K562 (cell line): ENCODE measurements around the gene PABPC1L. TPM values are rescaled to one million over a fixed set of nuclear protein-coding genes. Genes with fewer than 3 reads are reported as not detected.
A peak's percentile ranks its signal among the peaks of the same experiment; 100 is the strongest.

ENCODE experiments used
- HDAC1 ChIP-seq, 2 experiments: fragments of 450-650 bp; IDR thresholded peaks; 2 replicates each; pipeline ENCODE4 v1.6.1; 2016 to 2017; ENCODE audit warnings: inconsistent platforms in 1 of 2, mild to moderate bottlenecking in 1 of 2, moderate library complexity in 1 of 2
- L3MBTL2 ChIP-seq: fragments of 450-650 bp; IDR thresholded peaks from 2 replicates; pipeline ENCODE4 v1.6.1; 2016; ENCODE audit warnings: mild to moderate bottlenecking, moderate library complexity
- NCOA1 ChIP-seq: fragments of 450-650 bp; IDR thresholded peaks from 2 replicates; pipeline ENCODE4 v1.6.1; 2016; ENCODE audit warnings: low read depth
- NFE2L1 ChIP-seq: fragments of 450-650 bp; IDR thresholded peaks from 2 replicates; pipeline ENCODE4 v1.6.1; 2016; ENCODE audit warnings: missing genetic modification characterization, low read depth, mild to moderate bottlenecking, missing compliant biosample characterization, moderate library complexity, borderline replicate concordance
- POLR2AphosphoS5 ChIP-seq: IDR thresholded peaks from 2 replicates; pipeline ENCODE4 v1.6.1; 2011; ENCODE audit warnings: mild to moderate bottlenecking, low read depth, low read length, moderate library complexity; ENCODE audit not compliant: control insufficient read depth, insufficient read depth
- PREB ChIP-seq: sonication (generic); formaldehyde crosslinking; IDR thresholded peaks from 2 replicates; pipeline ENCODE4 v1.8.1; 2023; ENCODE audit warnings: mild to moderate bottlenecking, missing genetic modification reagents
- SIX5 ChIP-seq, 2 experiments: IDR thresholded peaks; 2 replicates each; pipeline ENCODE4 v1.6.1; 2011; ENCODE audit warnings: low read length in 2 of 2, borderline replicate concordance in 1 of 2, low read depth in 1 of 2, mild to moderate bottlenecking in 1 of 2, moderate library complexity in 1 of 2; ENCODE audit not compliant: insufficient read depth in 1 of 2
- SMAD3 ChIP-seq: fragments of 450-650 bp; formaldehyde crosslinking; conservative IDR thresholded peaks from 2 replicates; pipeline ENCODE4 v1.4.0; 2020; ENCODE audit warnings: mild to moderate bottlenecking
- SP1 ChIP-seq: sonication (generic); formaldehyde crosslinking; IDR thresholded peaks from 2 replicates; pipeline ENCODE4 v1.8.1; 2022; ENCODE audit warnings: mild to moderate bottlenecking, missing genetic modification reagents
- SRSF1 ChIP-seq: fragments of 200-400 bp; formaldehyde crosslinking; IDR thresholded peaks from 2 replicates; pipeline ENCODE4 v1.6.1; 2017; ENCODE audit warnings: mild to moderate bottlenecking, low read depth, low read length, moderate library complexity
- ZBTB12 ChIP-seq: fragments of 250-450 bp; sonication (Bioruptor Pico); IDR thresholded peaks from 2 replicates; pipeline ENCODE4 v1.4.0; 2020
- ZBTB5 ChIP-seq: fragments of 450-650 bp; IDR thresholded peaks from 2 replicates; pipeline ENCODE4 v1.6.1; 2017; ENCODE audit warnings: antibody characterized with exemption
- ZFP91 ChIP-seq: sonication (generic); formaldehyde crosslinking; IDR thresholded peaks from 2 replicates; pipeline ENCODE4 v1.8.0; 2022; ENCODE audit warnings: mild to moderate bottlenecking, missing genetic modification reagents
- ZNF316 ChIP-seq: fragments of 450-650 bp; IDR thresholded peaks from 2 replicates; pipeline ENCODE4 v1.6.1; 2016
- ZNF696 ChIP-seq: fragments of 250-450 bp; sonication (Bioruptor Pico); conservative IDR thresholded peaks from 2 replicates; pipeline ENCODE4 v1.4.0; 2020; ENCODE audit warnings: mild to moderate bottlenecking, moderate library complexity
- polyA plus RNA-seq, 8 experiments: library from polyadenylated mRNA; depleted of rRNA in 4 of 8; stranded (reverse) in 5 of 8; unstranded in 3 of 8; fragments of >200 nt; fragmentation: Nextera tagmentation in 2 of 8; fragmentation: Illumina TruSeq in 1 of 8; extraction: Ambion mirVana in 2 of 8; extraction: Trizol in 1 of 8; gene quantifications; 2 replicates each; pipeline versions ENCODE4 v1.2.1 to v1.2.3, GENCODE V29; 2011 to 2014; ENCODE audit warnings: inconsistent platforms in 1 of 8, missing spikeins in 1 of 8
- total RNA-seq, 7 experiments: library from RNA; depleted of rRNA in 6 of 7; stranded (reverse); fragments of >200 nt in 6 of 7; fragmentation: Illumina TruSeq in 2 of 7; extraction: Trizol in 2 of 7; gene quantifications; 2 replicates each; pipeline versions ENCODE4 v1.2.1 to v1.2.3, GENCODE V29; 2011 to 2021; ENCODE audit warnings: low replicate concordance in 1 of 7
- TF ChIP-seq, protein P1 (sequence below): fragments of 250-450 bp; sonication (Bioruptor Pico); IDR thresholded peaks from 2 replicates; pipeline ENCODE4 v1.4.0; 2020; ENCODE audit warnings: mild to moderate bottlenecking

PABPC1L gene
- total and polyA plus RNA-seq, 9 of the 15 experiments (the other 6 are each of a cell fraction or from before 2014, with no cell fraction given), result 6.0 to 90.3 (median 15.8) TPM

GRCh38 chr20:44966030-44966961, 56.4 kb downstream of the PABPC1L start, which contains the start of gene STK4 (continued):
- 0 out of 2 replicates have a peak, but pooled peaks have one; percentile 33 for TF ChIP-seq ZFP91
- TF ChIP-seq, protein P1, sequence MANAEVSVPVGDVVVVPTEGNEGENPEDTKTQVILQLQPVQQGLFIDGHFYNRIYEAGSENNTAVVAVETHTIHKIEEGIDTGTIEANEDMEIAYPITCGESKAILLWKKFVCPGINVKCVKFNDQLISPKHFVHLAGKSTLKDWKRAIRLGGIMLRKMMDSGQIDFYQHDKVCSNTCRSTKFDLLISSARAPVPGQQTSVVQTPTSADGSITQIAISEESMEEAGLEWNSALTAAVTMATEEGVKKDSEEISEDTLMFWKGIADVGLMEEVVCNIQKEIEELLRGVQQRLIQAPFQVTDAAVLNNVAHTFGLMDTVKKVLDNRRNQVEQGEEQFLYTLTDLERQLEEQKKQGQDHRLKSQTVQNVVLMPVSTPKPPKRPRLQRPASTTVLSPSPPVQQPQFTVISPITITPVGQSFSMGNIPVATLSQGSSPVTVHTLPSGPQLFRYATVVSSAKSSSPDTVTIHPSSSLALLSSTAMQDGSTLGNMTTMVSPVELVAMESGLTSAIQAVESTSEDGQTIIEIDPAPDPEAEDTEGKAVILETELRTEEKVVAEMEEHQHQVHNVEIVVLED (CRISPR knock-in tag), result peak; percentile 85
- TF ChIP-seq PREB (CRISPR knock-in tag), result peak; percentile 94; the same call in 1 of the 2 replicates
- TF ChIP-seq ZNF696 (CRISPR knock-in tag), result no peak
- TF ChIP-seq NFE2L1 (tag), result no peak
- 0 out of 4 replicates have a peak, but pooled peaks of 1 of the 2 experiments have one; percentile 11 for TF ChIP-seq SIX5 (IDR thresholded peaks at IDR 0.05; ENCODE audit: borderline replicate concordance in 1 of 2, insufficient read depth in 1 of 2, low read depth in 1 of 2, low read length in 2 of 2)
- no peak for TF ChIP-seq ZBTB5
- peak; percentile 41; the same call in 1 of the 2 replicates for TF ChIP-seq SMAD3
- TF ChIP-seq NCOA1, result peak; percentile 39; the same call in 1 of the 2 replicates
- TF ChIP-seq SRSF1, result no peak
- peak; percentile 50 for TF ChIP-seq ZBTB12
- TF ChIP-seq HDAC1 (IDR thresholded peaks at IDR 0.05), result peak in 1 of 2 experiments; percentile 88; a peak in 2 of 4 replicates
- peak; percentile 93 for TF ChIP-seq SP1 (CRISPR knock-in tag)
- TF ChIP-seq L3MBTL2, result peak; percentile 75
- no peak for TF ChIP-seq ZNF316
- TF ChIP-seq POLR2AphosphoS5, result peak; percentile 76
